ENCODE measurements around the gene PLA2G4B. TPM values are rescaled to one million over a fixed set of nuclear protein-coding genes. Genes with fewer than 3 reads are reported as not detected.

Gene PLA2G4B, protein sequence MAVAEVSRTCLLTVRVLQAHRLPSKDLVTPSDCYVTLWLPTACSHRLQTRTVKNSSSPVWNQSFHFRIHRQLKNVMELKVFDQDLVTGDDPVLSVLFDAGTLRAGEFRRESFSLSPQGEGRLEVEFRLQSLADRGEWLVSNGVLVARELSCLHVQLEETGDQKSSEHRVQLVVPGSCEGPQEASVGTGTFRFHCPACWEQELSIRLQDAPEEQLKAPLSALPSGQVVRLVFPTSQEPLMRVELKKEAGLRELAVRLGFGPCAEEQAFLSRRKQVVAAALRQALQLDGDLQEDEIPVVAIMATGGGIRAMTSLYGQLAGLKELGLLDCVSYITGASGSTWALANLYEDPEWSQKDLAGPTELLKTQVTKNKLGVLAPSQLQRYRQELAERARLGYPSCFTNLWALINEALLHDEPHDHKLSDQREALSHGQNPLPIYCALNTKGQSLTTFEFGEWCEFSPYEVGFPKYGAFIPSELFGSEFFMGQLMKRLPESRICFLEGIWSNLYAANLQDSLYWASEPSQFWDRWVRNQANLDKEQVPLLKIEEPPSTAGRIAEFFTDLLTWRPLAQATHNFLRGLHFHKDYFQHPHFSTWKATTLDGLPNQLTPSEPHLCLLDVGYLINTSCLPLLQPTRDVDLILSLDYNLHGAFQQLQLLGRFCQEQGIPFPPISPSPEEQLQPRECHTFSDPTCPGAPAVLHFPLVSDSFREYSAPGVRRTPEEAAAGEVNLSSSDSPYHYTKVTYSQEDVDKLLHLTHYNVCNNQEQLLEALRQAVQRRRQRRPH
- total RNA-seq (2014; rRNA removed; shearing (Covaris generic); ENCODE audit: low replicate concordance) = not detected in 2 replicates

DNA sequence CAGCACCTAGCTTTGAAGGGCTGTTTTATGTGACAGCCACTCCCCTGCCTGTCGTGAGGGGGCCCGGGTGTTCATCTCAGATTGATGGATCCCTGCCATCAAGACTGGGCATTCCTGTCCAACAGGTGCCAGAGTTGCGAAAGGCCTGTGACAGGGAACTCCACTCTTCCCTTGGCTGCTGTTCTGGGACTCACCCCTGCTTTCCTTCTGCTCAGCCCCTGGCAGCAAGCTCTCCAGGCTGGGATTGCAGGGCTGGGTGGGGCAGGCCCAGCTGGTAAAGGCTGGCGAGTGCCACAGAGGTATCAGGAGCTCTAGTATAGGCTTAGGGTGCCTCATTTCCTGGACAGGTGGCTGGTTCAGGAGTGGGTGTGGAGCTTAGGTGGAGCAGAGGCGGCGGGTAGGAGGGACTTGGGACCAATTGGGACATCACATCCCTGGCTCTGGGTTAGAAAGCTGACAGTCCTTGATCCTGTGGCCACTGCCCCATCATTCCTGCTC is at the start of gene PLA2G4B:
TSS of gene PLA2G4B (plus strand) at position 448 of the 498 bp plus-strand sequence. CDS start 67 bp downstream, outside the sequence.
- in situ Hi-C loops (cut with HindIII; ENCODE audit: low pct_unique_long_range_greater_than_20kb, low sequenced_read_pairs) = no loop called here
- DNase-seq (ENCODE audit: low read depth) = no peak

DNA sequence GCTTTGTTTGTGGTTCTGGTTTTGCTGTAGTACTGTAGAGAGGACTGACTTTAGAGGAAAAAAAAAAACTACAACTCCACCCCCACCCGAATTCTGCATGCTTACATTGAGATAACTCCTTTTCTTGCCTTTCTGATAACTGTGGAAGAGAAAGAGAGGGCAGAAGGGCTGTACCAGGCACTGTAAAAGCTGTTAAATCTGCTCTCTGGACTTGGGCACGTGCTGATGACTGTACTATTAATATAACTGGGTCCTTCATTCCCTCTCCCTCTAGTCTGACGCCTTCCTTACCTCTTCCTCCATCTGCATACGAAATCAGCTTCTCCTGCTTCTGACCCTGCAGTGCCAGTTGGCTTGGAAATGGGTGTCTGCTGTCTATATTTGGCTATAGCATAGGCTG is 49.4 kb upstream of the PLA2G4B start:
- in situ Hi-C loops (cut with HindIII; ENCODE audit: low pct_unique_long_range_greater_than_20kb, low sequenced_read_pairs) = no loop called here
- no peak for DNase-seq (ENCODE audit: low read depth)

DNA sequence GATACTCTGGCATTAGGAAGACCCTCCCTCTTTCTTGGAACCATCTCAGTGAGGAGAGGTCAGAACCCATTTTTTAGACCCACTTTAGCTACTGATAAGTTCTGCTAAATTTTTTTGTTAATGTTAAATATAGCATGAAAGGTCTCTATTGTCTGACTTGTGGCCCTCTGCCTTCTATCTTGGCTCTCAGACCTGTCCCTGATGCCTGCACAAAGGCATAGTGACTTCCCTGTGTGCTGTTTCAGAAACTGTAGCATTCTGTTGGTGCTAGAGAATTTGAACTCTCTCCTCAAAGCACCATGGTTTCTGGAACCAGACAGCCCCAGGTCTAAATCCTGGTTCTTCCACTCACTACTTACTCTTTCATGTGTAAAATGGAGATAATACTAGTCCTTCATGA is 49.0 kb upstream of the PLA2G4B start:
- in situ Hi-C loops (cut with HindIII; ENCODE audit: low pct_unique_long_range_greater_than_20kb, low sequenced_read_pairs) = no loop called here
- no peak for DNase-seq (ENCODE audit: low read depth)

DNA sequence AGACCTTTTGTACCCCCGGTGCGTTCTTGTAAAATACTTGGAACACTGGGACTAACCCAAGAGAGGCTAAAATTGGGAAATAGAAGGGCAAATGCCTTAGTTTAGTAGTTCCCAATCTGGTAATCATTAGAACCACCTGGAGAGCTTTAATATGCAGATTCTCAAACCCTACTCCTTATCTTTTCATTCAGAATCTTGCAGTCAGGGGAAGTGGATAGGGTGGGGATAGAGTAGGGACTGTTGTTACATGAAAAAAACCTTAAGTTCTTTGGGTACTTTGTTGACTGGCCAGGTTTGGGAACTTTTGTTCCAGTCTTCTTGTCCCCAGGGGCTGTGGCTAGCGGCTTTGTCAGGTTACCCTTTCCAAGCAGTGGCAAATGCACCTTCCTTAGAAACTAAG is 48.5 kb upstream of the PLA2G4B start:
- DNase-seq (ENCODE audit: low read depth) = no peak
- in situ Hi-C loops (cut with HindIII; ENCODE audit: low pct_unique_long_range_greater_than_20kb, low sequenced_read_pairs) = no loop called here

DNA sequence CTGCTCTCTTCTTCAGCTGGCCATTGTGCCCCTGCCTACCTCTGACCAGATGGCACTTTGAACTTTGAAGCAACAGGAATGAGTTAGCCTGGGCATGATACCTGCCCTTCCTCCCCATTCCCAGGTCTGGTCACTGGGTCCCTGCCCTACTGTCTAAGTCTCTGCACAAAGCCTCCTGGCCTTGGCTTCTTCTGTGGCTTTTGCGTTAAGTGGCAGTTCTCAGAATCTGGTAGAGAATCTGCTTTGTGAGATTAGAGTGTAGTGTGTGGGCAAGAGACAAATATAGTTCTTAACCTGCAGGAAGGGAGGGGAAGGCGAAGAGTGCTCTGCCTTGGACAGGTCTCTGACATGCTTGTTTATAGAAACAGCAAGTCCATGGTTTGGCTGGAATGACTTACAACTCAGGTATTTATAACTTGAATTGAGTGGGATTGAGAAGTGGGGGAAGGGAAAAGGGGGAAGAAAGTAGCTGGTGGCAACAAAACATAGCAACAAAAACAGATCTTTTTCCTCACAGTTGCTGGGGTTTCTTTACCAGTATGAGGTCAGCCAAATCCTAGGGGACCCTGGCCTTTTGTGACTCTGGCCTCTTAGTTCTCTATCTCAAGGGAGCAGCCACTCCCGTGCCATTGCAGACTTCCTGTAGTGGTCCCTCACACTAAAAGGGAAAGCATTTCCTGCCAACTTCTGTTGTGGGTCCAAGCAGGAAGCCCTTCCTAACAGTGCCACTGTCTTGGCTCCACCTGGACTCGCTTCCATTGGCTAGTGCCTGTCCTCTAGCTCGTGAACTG is 47.7 kb upstream of the PLA2G4B start:
- DNase-seq (ENCODE audit: low read depth) = peak; percentile 50
- in situ Hi-C loops (cut with HindIII; ENCODE audit: low pct_unique_long_range_greater_than_20kb, low sequenced_read_pairs) = no loop called here

DNA sequence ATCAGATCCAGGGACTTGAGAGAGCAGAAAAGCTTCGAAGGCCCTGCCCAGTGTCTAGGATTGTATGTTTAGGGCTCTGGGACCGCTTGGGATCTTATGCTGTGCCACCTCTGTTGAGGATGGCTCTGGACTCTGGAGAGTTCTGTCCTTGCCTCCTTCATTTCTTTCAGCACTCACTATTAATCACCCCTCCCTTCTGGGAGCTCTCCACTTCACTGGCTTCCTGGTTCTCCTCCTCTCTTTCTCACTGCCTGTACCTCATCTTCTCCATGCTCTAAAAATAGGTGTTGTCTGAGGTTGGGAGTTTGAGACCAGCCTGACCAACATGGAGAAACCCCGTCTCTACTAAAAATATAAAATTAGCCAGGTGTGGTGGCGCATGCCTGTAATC is 47.1 kb upstream of the PLA2G4B start:
- DNase-seq (ENCODE audit: low read depth) = no peak
- in situ Hi-C loops (cut with HindIII; ENCODE audit: low pct_unique_long_range_greater_than_20kb, low sequenced_read_pairs) = no loop called here

DNA sequence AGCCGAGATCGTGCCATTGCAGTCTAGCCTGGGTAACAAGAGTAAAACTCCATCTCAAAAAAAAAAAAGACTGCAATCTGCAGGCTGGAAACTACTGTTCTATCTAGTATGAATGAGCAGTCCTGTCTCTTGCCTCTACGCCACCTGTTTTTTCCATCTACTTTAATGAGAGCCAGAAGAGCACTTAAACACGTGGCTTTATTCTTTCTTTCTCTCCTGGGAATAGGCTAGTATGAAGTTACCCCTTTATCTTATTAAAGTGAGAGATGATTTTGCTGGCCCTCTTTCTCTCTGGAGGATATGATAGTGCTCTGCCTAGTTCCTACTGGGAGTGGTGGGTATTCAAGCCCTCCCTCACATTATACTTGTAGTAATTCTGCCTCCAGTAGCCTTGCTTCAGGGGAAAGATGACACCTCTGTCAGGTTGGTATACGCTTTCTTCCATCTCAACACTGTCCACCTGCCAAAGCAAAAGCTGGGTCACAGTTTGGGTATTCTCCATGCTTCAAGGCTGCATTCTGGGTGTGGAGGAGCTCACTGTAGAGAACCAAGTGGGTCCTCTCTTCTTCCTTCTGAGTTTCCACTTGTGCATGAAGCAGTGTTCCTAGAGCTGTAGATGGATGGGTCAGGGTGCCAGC is 46.5 kb upstream of the PLA2G4B start:
- no peak for DNase-seq (ENCODE audit: low read depth)
- in situ Hi-C loops (cut with HindIII; ENCODE audit: low pct_unique_long_range_greater_than_20kb, low sequenced_read_pairs) = no loop called here

DNA sequence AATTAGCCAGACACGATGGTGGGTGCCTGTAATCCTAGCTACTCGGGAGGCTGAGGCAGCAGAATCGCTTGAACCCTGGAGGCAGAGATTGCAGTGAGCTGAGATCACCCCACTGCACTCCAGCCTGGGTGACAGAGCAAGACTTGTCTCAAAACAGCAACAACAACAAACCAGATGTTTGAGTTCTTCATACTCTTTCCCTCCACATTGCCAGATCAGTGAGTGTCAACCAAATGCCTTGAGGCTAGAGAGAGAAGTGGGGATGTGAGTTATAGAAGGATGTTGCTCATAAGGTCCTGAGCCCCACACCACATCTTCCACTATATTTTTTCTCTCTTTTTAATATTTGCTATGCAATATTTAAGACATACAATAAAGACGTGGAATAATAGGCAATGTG is 44.6 kb upstream of the PLA2G4B start:
- in situ Hi-C loops (cut with HindIII; ENCODE audit: low pct_unique_long_range_greater_than_20kb, low sequenced_read_pairs) = no loop called here
- no peak for DNase-seq (ENCODE audit: low read depth)

DNA sequence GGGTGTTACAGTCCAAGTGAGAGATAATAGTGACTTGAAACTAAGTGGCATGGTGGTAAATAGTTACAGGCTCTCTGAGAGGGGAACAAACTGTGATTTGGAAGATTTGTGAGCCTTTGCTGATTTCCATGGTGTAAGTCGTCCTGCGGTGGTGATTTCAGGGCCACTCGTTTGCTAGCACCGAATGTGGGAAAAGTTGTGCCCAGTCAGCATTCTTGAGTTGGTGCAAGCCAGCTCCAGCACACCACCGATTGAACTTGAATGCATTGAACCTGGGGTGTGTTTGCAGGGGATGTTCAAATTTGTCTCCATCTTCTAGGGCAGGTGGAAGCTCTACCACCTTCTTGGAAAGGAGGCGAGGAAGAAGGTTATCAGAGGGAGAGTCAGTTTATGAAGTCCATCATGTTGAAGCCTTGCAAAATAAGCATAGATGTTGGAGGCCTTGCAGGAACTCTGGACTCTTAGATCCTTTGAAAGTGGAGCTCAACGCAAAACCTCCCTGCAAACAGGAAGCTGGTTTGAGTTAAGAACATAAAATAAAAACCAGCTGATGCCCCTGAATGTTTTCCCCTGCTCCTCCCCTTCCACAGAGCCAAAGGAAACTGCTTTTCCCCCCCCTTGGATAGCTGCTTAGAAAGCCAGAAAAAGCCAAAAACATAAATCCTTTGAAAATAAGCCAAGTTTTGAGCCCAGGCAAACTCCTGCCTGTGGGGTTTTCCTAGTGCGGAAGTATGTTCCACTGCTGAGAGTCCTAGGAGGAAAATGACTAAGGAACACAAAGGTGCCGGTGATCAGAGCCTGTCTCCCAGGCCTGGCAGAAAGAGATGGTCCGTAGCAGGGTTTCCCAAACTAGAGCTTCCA is 42.4 kb upstream of the PLA2G4B start:
- in situ Hi-C loops (cut with HindIII; ENCODE audit: low pct_unique_long_range_greater_than_20kb, low sequenced_read_pairs) = no loop called here
- no peak for DNase-seq (ENCODE audit: low read depth)

DNA sequence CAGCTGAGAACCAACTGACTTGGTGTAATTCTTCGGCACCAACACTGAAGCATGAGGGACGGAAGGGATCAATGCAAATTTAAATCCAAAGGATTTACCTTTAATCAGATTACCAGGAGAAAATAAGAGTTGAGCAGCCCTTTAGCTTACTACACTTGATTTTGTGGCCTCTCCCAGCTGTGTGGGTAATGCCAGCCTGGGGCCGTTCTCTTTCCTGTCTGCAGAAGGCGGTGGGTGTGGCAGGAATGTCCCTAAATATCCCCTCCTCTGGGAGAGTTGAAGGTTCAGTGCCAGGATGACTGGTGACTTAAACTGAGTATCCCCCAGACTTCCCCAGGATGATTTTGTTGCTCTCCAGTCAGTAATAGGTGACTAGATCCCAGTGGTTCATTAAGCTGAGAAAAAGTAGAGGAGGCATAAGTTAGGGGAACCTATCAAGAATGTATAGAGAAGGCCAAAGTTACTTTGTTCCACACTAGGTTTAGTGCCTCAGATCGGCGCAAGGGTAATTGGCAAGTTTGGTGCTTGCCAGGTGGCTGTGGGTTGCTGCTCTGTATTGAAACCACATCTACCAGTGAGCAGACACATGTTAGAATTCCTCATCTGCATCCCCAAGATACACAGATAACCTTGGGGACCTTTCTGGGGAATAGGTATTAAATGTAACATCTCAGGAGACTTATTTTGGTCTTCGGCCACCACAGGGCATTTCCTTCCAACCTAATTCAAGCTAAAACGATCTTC is 41.3 kb upstream of the PLA2G4B start:
- no peak for DNase-seq (ENCODE audit: low read depth)
- in situ Hi-C loops (cut with HindIII; ENCODE audit: low pct_unique_long_range_greater_than_20kb, low sequenced_read_pairs) = no loop called here

DNA sequence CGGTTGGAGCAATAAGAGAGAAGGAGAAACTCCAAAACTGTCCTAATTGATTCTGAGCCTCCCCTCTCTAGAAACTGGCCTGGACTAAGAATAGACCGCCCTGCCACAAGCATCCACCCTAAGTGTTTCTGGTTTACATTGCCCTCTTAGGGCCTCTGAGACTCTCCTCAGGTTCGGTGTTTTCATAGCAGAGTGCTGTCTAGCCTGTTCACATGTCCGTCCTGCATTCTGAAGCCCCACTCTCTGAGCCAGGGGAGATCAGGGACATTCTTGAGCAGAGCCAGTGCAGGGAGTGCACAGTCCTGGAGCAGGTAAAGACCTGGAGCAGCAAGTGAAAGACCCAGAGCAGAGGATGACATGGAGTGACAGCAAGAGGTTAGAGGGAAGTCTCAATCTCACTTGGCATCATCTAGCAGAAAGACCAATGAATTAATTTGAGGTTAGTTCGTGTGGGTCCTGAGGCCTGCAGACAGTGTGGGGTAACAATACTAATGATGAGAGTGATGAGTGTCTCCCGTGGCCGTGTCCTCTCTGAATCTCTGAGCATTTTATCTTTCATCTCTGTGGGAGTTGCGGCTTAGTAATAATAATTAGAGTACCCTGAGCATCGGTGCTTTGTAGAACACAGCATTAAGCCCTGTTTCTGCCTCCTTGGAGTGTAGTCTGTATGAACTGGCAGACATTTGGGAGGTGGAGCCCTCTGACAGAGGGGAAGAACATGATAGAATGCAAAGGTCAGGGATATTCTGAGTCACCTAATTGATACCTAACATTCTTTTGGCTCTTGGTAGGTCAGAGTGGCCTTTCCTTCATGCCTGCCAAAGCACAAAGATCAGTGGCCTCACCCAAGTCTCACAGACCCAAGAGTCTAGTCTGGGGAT is 39.8 kb upstream of the PLA2G4B start:
- DNase-seq (ENCODE audit: low read depth) = no peak

DNA sequence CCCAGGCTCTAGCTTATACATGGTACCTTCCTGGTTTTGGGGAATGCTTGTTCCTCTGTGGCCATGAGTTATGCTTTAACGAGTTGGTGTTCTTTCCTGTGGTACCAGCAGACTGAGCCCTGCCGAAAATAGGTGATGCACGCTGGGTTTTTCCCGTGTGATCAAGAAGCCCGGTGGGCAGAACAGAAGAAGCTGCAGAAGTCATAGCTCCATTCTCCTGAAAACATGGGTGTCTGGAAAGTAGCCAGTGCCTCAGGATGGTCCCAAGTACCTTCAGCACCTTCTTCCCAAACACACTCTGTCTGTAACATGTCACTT is 39.2 kb upstream of the PLA2G4B start:
- in situ Hi-C loops (cut with HindIII; ENCODE audit: low pct_unique_long_range_greater_than_20kb, low sequenced_read_pairs) = no loop called here
- DNase-seq (ENCODE audit: low read depth) = no peak

More for the DNA sequence above, 39.8 kb upstream of the PLA2G4B start:
- in situ Hi-C loops (cut with HindIII; ENCODE audit: low pct_unique_long_range_greater_than_20kb, low sequenced_read_pairs) = no loop called here

DNA sequence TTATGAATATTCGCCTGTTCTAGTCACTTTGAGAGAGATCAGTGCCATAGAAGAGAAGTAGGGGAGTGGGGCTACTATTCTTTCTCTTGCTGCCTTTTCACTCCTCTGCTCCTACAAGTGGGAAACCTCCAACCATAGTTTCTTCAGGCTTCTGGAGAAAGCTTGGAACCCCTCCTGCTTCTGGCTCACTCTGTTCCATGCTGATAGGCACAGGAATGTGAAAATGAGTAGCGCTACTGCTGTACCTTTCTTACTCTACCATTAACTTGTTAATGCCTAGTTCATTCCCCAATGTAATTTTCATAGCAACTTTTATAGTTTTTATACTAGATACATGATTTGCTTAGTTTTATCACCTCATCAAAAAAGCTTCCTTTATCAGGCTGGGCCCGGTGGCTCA is 37.5 kb upstream of the PLA2G4B start:
- no peak for DNase-seq (ENCODE audit: low read depth)
- in situ Hi-C loops (cut with HindIII; ENCODE audit: low pct_unique_long_range_greater_than_20kb, low sequenced_read_pairs) = no loop called here

DNA sequence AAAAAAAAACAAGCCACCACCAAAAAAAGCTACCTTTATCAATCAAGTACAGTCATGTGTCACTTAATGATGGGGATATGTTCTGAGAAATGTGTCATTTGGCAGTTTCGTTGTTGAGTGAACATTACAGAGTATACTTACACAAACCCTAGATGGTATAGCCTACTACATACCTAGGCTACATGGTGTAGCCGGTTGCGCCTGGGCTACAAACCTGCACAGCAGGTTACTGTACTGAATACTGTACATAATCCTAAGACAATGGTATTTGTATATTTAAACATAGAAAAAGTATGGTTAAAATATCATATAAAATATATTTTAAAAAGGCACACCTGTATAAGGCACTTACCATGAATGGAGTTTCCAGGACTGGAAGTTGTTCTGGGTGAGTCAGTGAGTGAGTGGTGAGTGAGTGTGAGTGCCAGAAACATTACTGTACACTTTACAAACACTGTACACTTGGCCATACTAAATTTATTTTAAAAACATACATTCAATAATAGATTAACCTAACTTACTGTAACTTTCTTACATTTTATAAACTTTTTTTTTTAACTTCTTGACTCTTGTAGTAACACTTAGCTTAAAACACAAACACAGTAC is 36.7 kb upstream of the PLA2G4B start:
- in situ Hi-C loops (cut with HindIII; ENCODE audit: low pct_unique_long_range_greater_than_20kb, low sequenced_read_pairs) = no loop called here
- no peak for DNase-seq (ENCODE audit: low read depth)

DNA sequence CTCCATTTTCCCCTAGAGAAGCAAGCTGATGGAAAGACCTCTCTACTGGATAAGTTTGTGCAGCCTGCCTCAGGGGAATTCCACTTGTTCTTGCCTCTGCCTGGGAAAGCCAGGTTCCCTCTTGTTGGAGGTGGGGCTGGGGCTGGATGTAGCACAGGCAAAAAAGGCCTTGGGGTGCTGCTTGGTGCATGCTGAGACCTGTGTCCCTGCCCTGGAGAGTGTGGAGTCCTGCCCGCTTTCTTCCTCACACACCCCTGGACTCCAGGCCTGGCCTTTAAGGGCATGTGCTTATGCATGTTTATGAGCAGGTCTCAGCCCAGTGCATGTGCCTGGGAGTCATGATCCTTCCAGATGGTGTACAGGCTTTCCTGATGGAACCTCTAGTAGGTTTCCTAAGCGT is 34.3 kb upstream of the PLA2G4B start:
- in situ Hi-C loops (cut with HindIII; ENCODE audit: low pct_unique_long_range_greater_than_20kb, low sequenced_read_pairs) = no loop called here
- no peak for DNase-seq (ENCODE audit: low read depth)

All from Caki2 (cell line).